Anterior cingulate cortex (tissue), 58 donors: ENCODE data around the gene SIL1.

ENCODE experiments used
- DNase-seq, 58 donors: peaks; one replicate each; lab custom pipeline; 2025; lab: John Stamatoyannopoulos, UW

SIL1 gene

DNA sequence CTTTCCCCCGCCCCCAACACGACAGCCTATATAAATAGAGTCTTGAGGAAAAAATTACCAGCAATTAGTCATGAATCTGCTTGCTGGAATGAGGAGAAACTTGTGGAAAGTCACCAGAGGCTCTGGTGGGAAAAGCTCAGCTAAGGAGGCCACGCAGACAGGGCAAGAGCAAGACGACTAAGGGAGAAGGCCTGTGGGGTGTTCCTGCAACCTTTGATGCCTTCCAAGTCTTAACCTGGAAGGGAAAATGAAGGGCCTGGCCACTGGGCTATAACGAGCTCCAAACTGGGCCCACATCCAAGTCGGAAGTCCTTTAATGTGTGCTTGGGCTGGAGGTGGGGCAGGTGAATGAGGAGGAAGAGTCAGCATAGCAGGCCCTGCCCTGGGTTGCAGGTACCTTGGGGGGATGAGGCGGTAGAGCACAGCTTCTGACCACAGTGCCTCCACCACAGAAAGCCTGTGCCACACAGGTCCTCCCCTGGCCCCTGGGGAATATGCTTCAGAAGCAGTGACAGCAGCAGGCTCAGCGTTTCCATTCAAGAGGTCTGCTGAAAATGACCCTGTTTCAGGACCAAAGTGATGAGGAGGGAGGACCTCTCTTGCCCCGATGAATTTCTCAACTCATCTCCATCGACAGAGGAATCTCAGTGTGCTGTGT, 230.2 kb downstream of the SIL1 start:
- DNase-seq, result no peak

DNA sequence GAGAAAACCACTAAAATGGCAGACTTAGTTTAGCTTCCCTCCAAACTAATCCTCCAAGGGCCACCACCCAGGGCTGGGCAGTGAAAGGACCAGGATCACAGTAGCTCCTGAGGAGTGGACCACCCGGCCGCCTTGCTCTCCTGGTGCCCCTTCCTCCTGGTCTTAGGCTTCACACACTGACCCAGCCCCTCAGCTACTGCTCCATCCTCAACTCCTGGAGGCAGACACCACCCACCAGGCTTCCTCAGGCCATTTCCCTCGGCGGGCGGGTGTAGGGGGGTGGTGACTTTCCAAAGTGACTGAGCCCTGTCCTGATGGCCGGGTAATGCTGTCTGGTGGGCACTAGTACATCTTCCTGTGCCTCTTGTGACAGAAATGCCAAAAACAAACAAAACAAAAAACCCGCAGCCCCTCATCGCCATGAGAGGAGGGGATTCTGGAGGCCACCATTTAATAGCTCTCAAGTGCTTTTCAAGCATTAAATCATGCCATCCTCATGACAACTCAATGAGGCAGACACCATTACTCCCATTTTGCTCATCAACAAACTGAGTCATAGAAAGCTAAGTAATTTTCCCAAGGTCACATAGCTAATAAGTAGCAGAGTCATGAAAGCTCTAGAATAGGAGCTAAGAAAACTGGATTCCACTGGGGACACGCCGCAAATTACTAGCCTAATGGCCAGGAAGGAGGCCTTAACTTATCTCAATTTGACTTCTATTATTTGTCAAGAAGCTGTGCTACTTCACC, 231.8 kb downstream of the SIL1 start:
- no peak for DNase-seq

DNA sequence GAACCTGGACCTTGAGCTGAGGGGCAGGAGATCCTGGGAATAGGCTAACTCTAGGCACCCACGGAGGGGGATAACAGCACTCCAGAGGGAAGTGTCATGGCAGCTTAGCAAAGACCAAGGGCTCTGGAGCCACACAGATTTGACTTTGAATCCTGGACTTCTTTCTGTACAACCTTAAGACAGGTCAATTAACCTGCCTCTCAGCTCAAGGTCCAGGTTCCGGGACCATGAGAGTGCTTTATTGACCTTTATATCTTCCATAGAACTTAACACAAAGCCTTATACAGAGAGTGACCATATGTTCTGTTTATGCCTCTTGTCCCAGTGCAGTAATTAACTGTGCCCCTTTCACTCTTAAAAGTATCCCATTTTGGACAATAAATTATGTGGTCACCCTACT, 232.5 kb downstream of the SIL1 start:
- no peak for DNase-seq

DNA sequence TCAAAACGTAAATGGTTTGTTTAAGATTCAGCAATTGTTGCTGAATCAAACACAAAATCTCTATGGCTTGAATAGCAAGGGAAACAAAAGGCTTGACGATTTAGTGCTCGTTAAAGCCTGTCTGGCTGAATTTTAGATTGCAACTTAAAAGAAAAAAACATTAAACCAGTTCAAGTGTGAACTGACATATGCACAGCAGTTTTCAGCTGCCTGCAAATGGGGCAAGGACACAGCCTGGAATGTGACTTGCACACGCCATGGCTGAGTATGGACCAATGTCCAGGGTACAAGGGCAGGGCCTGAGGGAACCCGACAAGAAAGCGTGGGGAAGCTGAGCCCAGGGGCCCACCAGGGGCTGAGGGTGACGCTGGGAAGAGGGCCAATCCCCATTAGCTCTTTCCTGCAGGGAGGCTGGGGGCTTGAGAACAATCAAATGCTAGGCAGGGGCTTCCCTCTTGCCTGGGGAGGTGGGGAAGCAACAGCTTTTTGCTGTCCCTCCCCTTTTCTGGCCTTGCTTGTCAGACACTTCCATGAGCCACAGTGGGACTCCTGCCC, 233.4 kb downstream of the SIL1 start:
- DNase-seq, result no peak

DNA sequence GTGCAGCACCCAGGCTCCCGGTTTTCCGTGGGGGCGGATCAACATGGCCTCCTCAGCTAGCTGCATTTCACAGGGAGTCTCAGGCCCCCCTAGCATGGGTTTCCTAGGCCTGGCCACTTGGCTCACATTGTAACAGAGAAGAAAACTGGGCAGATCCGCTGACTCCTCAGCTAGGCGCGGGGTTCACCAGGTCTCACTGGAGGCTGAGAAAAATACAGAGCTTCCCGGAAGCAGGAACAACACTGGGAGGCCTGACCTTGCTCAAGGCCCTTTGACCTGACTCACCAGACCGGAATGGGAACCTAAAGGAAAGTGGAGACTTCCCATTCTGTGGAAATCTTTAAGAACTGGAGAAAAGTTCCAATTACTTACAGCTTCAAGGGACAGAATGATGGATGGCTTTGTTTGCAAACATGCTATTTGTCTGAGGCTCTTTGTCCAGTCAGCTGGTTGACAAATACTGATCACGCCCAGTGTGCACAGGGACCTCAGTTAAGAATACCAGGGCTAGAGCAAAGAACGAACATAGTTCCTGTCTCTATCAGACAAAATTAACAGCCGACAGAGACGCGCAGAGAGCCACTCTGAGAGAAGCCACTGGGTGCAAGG, 234.3 kb downstream of the SIL1 start:
- no peak for DNase-seq

DNA sequence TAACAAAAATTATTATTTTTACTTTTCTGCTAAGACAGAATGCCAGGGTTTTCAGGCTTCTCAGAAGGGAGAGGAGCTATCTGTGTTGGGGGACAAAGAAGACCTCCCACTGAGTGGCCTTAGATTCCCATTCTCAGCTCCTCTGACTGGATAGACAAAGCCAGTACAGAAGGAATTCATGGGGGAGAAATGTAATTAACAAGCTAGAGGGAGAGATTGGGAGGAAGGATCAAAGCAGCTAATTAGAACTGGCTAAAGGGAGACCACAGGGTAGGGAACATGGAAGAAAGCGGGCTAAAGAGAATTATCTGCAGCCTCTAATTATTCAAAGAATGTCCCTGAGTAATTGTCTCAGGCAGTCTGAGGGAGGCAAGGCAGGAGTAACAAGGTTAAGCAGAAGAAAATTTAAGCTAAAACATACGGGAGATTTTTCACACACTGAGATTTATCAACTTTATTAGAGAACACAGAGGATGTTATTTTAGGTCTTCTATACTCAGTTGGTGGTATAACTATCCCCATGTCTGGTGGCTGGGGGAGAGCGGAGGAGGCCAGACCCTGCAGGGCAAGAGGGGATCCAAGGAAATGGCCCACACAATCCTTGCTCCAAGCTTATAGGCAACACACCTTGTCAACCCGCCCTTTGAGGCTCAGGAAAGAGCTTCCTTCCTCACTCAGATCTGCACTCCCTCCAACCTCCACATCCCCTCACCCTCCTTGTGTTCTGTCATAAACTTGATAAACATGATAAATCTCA, 235.4 kb downstream of the SIL1 start:
- DNase-seq, result peak in 1 of 58 donors; percentile 26

DNA sequence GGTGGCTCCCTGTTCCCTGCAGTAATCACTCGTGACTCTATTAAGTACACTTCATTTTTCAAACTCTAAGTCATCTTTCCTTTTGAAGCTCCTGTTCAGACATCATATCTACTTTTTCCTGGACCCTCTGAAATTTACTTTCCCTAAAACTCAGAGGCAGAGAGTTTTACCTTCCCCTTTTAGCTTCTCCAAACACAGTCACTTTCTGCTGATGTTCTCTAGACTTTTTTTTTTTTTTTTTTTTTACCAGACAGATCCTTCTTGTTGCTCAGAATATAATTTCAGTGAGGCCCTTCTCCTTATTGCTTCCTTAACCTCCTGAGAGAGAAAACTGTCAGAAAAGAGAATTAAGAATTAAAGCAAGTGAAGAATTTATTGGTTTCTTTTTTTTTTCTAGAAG, 236.4 kb downstream of the SIL1 start:
- DNase-seq, result no peak

DNA sequence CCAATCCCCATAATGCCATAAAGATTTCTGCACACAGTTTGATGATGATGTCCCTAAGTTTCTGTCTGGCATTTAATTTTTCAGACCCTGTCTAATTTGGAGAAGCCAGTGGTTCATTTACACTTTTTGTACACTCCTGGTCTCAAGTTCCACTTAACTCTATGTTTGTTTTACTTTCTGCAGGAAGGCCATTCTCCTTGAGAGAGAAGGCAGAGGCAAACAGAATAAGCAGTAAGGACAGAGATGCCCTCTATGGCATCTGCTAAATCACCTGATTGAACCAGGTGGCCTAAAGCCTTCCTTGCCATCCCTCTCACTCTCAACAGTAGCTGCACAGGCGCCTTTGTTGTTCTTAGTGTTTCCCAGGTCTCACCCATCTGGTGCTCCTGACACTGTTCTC, 236.9 kb downstream of the SIL1 start:
- no peak for DNase-seq

DNA sequence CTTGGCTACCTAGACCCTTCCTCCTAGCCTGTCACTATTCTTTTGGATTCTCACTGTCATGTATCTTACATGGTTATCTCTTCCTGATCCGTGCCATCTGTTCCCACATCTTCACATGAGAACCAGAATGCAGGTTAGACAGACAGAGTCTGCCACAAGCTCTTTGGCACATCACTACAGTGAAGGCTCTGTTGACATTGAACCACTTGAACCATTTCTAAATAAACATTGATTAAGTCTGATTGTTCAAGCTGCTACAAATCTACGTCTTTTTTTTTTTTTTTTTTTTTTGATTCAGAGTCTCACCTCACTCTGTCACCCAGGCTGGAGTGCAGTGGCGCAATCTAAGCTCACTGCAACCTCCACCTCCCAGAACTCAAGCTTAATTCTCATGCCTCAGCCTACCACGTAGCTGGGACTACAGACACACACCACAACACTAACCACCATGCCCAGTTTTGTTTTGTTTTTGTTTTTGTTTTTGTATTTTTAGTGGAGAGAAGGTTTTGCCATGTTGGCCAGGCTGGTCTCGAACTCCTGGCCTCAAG, 237.9 kb downstream of the SIL1 start:
- no peak for DNase-seq

DNA sequence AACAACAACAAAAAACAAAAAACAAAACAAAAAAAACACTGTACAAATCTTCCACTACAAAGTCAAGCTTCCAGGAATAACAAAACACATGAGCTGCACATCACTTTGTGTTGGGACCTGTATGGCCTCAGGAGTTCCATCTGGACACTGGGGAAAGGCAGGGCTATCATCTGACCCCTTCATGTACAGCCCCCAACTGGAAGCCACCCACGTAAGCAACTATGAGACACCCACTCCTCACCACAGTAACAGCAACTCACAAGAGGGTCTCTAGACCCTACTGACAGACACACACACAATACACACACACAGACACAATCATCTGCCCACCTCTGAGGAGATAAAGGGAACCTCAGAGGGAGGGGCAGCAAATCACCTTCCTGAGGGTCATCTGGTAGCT, 241.4 kb downstream of the SIL1 start:
- DNase-seq, result no peak

DNA sequence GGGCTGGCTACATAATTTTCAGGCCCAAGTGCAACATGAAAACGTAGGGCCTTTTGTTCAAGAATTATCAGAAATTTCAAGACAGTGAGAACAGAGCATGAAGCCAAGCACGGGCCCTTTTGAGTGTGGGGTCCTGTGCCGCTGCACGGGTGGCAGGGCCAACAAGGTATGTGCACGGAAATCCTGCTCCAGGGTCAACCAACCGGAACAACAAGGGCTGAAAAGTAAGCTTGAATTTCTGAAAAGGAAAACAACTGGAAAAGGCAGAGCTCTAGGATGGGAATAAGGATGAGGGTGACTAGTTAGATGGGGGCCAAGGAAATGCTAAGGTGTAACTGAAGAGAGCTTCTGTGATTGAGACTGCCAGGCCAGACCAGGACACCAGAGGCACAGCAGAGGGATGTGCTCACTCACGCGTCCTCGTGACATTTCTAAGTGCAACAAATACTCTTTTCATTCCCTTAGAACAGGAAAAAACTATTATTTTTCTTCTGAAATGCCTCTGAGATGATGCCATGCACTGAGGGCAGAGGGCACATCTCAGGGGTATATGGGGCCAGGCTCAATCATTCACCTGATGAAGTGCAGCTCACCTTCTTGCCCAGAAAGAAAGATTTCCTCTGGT, 242.4 kb downstream of the SIL1 start:
- peak in 1 of 58 donors; percentile 29 for DNase-seq

DNA sequence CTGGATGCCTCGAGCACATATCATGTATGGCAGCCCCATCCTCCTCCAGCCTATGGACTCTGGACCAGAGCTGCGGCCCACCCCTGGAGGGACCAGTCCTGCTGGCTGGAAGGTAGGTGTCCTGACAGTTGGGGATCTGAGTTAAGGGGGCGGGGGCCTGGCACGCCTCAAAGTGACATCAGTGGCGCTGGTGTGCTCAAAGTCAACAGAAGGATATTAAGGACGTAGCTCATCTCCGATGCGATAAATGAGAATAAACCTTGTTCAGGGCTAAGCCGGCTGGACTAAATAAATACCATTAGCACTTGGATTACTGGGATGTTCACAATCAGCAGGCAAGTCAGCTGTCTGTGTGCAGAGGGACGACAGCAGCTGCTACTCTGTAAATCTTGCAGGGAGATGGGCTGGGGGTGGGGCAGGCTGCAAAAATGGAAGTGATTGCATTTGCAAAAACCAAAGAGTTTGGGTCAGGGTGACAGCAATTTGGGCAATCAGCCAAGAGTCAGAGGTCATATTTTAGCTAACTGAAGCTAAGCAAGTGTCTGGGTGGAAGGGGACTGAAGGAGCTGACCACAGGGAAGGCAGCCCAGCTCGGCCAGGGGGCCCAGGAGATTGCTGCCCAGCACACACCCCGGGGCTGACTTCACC, 243.0 kb downstream of the SIL1 start:
- DNase-seq, result peak in 40 of 58 donors; percentile 16 to 74 (median 52)

DNA sequence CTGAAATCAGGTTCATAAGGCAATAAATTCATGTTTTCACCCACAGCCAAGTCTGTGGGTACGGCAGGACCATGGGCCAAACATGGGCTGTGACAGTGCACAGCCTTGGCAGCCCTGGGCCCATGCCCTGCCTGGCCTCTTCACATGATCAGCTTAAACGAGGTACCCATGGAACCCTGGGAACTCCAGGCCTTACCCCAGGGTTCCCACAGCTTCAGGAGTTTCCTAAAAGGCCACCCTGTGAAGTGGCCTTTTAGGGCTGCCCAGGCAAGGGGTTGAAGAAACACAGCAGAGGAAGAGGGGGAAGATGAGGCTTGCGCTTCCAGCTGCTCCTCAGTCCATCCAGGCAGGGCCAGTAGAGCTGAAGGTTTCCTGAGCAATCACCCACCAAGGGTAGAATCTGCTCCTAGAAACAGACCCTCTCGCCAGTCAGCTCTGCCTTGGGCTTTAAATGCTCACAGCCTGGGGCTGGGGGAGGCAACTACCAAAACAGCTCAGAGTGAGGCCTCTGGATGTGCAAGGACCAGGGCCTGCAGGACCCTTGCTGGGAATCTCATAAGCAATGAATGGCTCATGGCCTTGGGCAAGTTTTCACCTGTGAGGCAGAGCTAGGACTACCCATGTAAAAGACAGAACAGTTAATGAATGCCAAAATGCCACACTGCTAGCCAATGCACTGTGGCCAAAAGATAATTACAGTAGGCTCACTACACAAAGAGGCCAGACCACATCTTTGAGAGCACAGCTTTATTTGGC, 243.7 kb downstream of the SIL1 start:
- peak in 1 of 58 donors; percentile 30 for DNase-seq

DNA sequence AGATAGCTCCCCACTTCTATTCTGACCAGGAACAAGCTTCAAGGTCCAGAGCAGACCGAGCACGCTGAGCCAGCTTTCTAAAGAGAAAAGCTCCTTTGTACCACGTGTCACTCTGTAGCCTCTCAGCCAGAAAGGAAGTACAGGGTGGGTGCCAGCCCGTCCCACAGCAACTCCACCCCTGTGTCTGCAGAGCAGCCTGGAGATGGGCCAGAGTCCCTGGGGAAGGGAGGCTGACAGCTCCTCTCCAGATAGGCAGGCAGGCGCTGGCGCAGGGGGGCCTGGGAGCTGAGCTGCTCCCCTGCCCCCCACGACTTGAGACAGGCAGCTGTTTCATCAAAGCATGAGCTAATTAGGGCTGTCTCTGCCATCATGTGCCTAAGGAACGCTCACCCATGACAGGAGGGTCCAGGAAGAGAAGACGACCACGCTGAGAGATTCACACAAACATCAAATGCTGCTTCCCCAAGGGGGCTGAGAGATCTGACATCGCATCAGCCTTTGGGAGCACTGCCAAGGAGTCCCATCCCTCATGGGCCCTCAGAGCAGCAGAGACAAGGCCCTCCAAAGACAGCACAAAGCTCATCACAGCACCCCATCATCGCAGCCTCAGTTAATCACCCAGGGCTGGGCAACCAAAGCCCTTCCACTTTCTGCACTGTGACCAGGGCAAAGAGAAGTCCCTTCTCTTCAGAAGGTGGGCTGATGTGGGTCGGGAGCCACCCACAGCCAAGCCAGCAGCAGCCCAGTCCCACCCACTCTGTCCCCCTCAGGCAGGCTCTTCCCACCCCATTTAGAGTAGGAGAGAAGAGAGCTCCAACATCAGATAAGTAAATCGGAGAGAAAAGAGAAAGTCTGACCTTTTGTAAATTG, 244.5 kb downstream of the SIL1 start:
- DNase-seq, result peak; percentile 50 to 97 (median 88)

DNA sequence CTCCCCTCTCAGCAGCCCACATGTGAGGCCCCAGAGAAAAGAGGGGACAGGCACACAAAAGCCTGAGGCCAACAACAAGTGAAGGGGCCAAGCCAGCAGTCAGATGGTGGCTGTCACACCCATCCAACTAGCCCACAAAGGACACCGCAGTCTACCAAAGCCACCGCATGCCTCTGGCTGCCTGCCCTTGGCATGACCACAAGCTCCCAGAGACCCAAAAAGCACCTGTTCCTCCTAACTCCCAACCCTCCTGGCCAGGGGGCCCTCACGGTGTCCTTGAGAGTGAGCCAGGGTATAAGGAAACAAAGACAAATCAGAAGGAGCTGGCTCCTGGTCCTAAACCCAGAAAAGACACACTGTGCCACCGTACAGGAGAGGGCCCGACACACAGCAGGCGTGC, 245.2 kb downstream of the SIL1 start:
- DNase-seq, result peak in 14 of 58 donors; percentile 50 to 82 (median 66)

DNA sequence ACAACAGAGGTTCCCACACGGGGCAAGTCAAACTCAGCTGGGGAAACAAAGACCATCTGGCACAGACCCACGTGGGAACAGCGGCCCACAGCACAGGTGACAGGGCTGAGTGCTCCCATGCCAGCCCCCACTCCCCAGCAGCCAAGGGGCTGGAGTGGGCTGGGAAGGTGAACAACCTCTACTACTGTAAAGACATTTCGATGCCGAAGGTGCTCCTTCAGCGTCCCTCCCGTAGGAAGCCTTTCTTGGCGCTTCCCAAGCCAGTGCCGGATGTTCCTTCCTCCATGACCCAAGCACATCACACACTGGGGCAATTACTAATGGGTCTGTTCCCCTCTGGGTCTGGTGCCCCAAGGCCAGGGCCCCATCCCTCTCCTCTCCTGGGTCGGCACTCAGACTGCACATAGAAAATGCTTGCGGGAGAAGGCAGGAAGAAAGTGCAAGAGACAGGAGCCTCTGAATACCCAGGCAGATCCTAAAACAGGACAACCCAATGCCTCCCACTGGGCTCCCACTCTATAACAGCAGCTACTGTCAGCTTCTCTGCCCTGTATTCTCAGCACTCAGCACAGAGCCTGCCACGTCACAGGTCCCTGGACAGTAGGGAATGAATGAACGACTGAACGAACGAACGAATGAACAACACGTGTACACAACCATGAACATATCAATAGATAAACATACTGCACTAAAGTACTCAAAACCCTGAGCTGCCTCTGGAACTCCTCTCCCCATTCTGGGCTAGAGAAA, 246.0 kb downstream of the SIL1 start:
- peak in 3 of 58 donors; percentile 24 to 34 (median 26) for DNase-seq
